PC-9 (cell line): ENCODE results near the gene THY1.

Source experiments
- EZH2 ChIP-seq: fragments of 200-600 bp; sonication (generic); IDR thresholded peaks from 2 replicates; pipeline ENCODE4 v1.8.0; 2017; ENCODE audit warnings: antibody characterized with exemption, low read depth
- TF ChIP-seq, protein P1 (sequence below): fragments of 200-600 bp; sonication (generic); conservative IDR thresholded peaks from 2 replicates; pipeline ENCODE4 v1.6.1; 2017; ENCODE audit warnings: mixed run types, antibody characterized with exemption, mild to moderate bottlenecking, moderate library complexity

DNA sequence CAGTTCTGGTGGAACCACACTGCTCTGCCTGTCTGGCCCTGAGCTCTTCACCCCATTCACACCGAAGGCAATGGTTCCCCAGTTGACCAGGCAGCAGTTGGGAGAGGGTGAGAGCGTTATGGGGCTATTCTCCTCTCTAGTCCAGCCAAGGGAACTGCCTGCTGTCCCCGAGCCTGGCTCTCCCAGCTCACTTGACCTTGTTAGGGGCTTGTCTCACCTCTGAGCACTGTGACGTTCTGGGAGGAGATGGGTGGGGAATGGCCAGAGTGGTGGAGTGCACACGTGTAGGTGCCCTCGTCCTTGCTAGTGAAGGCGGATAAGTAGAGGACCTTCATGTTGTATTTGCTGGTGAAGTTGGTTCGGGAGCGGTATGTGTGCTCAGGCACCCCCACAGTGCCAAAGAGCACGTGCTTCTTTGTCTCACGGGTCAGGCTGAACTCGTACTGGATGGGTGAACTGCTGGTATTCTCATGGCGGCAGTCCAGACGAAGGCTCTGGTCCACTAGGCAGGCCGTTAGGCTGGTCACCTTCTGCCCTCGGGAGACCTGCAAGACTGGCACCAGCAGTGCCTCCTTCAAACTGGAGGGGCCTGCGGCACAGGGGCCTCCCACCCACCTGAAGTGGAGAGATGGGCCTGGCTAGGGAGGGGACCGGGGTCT, 3.0 kb downstream of the THY1 start:
- TF ChIP-seq, protein P1, sequence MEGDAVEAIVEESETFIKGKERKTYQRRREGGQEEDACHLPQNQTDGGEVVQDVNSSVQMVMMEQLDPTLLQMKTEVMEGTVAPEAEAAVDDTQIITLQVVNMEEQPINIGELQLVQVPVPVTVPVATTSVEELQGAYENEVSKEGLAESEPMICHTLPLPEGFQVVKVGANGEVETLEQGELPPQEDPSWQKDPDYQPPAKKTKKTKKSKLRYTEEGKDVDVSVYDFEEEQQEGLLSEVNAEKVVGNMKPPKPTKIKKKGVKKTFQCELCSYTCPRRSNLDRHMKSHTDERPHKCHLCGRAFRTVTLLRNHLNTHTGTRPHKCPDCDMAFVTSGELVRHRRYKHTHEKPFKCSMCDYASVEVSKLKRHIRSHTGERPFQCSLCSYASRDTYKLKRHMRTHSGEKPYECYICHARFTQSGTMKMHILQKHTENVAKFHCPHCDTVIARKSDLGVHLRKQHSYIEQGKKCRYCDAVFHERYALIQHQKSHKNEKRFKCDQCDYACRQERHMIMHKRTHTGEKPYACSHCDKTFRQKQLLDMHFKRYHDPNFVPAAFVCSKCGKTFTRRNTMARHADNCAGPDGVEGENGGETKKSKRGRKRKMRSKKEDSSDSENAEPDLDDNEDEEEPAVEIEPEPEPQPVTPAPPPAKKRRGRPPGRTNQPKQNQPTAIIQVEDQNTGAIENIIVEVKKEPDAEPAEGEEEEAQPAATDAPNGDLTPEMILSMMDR, result no peak
- TF ChIP-seq EZH2, result no peak
